ENCODE results near the gene GGTLC2.

The GGTLC2 gene

DNA sequence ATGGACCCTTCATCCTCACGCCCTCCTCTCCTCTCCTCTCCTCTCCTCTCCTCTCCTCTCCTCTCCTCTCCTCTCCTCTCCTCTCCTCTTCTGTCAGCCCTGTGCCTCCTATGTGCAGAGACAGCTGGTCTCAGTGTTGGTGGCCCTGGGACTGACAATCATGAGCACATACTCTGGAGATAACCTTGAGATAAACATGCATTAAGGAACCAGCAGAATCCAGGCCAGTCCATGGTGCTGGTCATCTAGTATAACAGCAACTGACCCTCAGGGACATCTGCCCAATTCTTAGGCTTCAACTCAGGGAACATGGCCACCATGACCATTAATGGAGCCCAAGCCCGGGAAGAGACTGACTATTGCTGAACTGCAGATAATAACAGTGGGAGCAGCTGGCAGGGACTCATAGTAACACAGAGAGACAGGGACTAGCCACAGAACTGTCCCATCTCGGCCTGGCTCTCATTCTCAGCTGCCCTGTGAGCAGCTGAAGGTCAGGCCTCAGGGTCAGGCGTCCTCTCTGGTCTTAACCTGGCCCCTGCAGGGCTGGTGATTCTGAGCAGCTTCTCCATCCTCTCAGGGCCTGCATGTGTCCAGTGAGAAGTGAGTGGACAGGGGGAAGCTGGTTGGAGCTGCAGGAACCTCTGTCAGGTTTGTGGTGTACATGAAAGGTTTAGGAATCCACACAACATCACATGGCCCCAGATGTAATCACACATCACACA is 45.4 kb downstream of the GGTLC2 start:
- Histone ChIP-seq H3K9me3 (ENCODE audit: insufficient read depth, low read depth, low read length) (no peaks in the 10 kb centered on the region), H3K27me3 (ENCODE audit: insufficient read depth, low read length, poor library complexity, severe bottlenecking) (no peaks in the 10 kb centered on the region), H3K4me1 (ENCODE audit: insufficient read depth, low read length, poor library complexity, severe bottlenecking) (peaks cover 7% of the 10 kb centered on the region), H3K4me3 (ENCODE audit: low read length, poor library complexity, severe bottlenecking) (no peak overlapping the region), H3K9me2 (replicated peaks; ENCODE audit: low read depth, low read length) (no peaks in the 10 kb centered on the region), H3K79me2 (ENCODE audit: insufficient read depth, low read length) (no peaks in the 10 kb centered on the region), H3F3A (ENCODE audit: low read depth) (no peaks in the 10 kb centered on the region), H3K36me3 (ENCODE audit: insufficient read depth, low read length) (no peaks in the 10 kb centered on the region), H2AFZ (ENCODE audit: low read length) (no peak overlapping the region), H3K4me2 (ENCODE audit: low read depth, low read length, poor library complexity, severe bottlenecking) (no peak overlapping the region), H4K20me1 (ENCODE audit: insufficient read depth, low read length, poor library complexity, severe bottlenecking) (no peaks in the 10 kb centered on the region), H3K9ac (ENCODE audit: low read depth, low read length, poor library complexity, severe bottlenecking) (no peak overlapping the region)
- TF ChIP-seq EZH2phosphoT487 (IDR thresholded peaks at IDR 0.05; ENCODE audit: borderline replicate concordance), result no peak
- TF ChIP-seq, protein P1, sequence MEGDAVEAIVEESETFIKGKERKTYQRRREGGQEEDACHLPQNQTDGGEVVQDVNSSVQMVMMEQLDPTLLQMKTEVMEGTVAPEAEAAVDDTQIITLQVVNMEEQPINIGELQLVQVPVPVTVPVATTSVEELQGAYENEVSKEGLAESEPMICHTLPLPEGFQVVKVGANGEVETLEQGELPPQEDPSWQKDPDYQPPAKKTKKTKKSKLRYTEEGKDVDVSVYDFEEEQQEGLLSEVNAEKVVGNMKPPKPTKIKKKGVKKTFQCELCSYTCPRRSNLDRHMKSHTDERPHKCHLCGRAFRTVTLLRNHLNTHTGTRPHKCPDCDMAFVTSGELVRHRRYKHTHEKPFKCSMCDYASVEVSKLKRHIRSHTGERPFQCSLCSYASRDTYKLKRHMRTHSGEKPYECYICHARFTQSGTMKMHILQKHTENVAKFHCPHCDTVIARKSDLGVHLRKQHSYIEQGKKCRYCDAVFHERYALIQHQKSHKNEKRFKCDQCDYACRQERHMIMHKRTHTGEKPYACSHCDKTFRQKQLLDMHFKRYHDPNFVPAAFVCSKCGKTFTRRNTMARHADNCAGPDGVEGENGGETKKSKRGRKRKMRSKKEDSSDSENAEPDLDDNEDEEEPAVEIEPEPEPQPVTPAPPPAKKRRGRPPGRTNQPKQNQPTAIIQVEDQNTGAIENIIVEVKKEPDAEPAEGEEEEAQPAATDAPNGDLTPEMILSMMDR (conservative IDR thresholded peaks at IDR 0.05; ENCODE audit: low read length), result no peak

DNA sequence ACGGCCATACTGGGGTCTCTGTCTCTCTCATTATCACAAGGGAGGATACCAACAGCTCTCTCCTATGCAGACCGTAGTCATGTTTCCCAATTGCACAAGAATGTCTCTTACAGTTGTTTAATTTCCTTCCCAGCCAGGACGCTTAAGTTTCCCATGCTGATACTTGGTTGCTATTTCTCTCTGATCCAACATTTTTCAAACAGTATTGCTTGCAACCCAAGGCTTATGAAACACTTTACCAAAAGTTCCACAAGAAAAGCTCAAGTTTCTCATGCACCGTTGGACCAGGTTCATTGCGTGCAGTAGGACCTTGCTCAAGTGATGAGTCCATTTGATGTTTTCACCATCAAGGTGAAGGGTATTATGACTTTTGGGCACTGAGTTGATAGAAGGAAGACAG is 46.6 kb downstream of the GGTLC2 start:
- no peaks in the 10 kb centered on the region for H4K20me1 ChIP-seq (ENCODE audit: insufficient read depth, low read length, poor library complexity, severe bottlenecking)
- TF ChIP-seq, protein P1 (conservative IDR thresholded peaks at IDR 0.05; ENCODE audit: low read length), result no peak
- no peak for TF ChIP-seq EZH2phosphoT487 (IDR thresholded peaks at IDR 0.05; ENCODE audit: borderline replicate concordance)
- H3K9me2 ChIP-seq (replicated peaks; ENCODE audit: low read depth, low read length), result no peaks in the 10 kb centered on the region
- H3K9ac ChIP-seq (ENCODE audit: low read depth, low read length, poor library complexity, severe bottlenecking), result no peak overlapping the region
- H3F3A ChIP-seq (ENCODE audit: low read depth), result no peaks in the 10 kb centered on the region
- no peak overlapping the region for H2AFZ ChIP-seq (ENCODE audit: low read length)
- H3K4me2 ChIP-seq (ENCODE audit: low read depth, low read length, poor library complexity, severe bottlenecking), result no peak overlapping the region
- no peak overlapping the region for H3K4me3 ChIP-seq (ENCODE audit: low read length, poor library complexity, severe bottlenecking)
- no peaks in the 10 kb centered on the region for H3K9me3 ChIP-seq (ENCODE audit: insufficient read depth, low read depth, low read length)
- H3K79me2 ChIP-seq (ENCODE audit: insufficient read depth, low read length), result no peaks in the 10 kb centered on the region
- peaks cover 7% of the 10 kb centered on the region for H3K4me1 ChIP-seq (ENCODE audit: insufficient read depth, low read length, poor library complexity, severe bottlenecking)
- no peaks in the 10 kb centered on the region for H3K36me3 ChIP-seq (ENCODE audit: insufficient read depth, low read length)
- H3K27me3 ChIP-seq (ENCODE audit: insufficient read depth, low read length, poor library complexity, severe bottlenecking), result no peaks in the 10 kb centered on the region

DNA sequence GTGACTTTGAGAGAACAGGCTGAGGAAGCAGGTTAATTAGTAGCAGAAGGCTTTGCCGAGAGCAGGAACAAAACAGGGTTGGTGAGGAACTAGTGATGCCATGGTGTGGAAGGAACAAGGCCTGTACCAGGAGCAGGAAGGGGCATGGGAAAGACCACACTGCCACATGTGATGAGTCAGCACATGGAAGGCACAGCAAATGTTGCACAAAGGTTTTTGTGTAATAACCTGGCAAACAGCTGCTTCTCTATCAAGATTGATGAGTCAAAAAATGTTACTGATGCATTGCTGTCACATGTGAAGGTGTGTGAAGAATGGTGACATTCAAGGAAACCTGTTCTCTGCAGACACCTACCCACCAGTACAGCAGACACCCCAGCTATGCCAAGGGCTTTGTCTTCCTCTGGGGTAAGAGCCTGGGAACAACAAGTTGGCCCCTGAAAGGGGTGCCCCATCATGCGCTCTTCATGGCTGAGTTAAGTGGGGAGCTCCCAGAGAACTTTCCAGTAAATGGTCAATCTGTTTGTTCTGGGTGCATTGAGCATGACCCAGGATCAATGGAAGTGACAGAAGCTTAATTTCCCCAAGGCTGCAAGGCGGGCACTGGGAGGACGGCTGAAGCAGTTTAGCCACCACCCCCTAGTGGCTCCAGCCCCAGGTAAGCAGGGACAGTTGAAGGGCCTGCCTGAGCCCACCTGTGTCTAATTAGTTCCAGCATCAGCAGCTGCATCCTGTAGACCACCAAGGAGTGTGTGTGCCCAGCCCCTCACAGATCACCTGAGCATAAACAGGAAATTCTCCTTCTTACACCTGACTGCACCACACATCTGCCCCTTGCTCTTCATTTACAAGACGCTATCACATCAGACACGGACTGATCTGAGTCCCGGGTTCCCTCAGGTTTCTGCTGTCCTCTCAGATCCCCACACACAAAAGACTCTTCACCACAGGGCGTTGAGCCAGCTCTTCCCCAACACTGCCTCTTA is 47.6 kb downstream of the GGTLC2 start:
- TF ChIP-seq, protein P1 (conservative IDR thresholded peaks at IDR 0.05; ENCODE audit: low read length), result no peak
- no peak for TF ChIP-seq EZH2phosphoT487 (IDR thresholded peaks at IDR 0.05; ENCODE audit: borderline replicate concordance)
- Histone ChIP-seq H3K9me3 (ENCODE audit: insufficient read depth, low read depth, low read length) (no peaks in the 10 kb centered on the region), H3K9ac (ENCODE audit: low read depth, low read length, poor library complexity, severe bottlenecking) (no peak overlapping the region), H3K79me2 (ENCODE audit: insufficient read depth, low read length) (no peaks in the 10 kb centered on the region), H3K36me3 (ENCODE audit: insufficient read depth, low read length) (no peaks in the 10 kb centered on the region), H3K4me3 (ENCODE audit: low read length, poor library complexity, severe bottlenecking) (no peak overlapping the region), H3K27me3 (ENCODE audit: insufficient read depth, low read length, poor library complexity, severe bottlenecking) (no peaks in the 10 kb centered on the region), H3K4me2 (ENCODE audit: low read depth, low read length, poor library complexity, severe bottlenecking) (no peak overlapping the region), H4K20me1 (ENCODE audit: insufficient read depth, low read length, poor library complexity, severe bottlenecking) (no peaks in the 10 kb centered on the region), H3F3A (ENCODE audit: low read depth) (no peaks in the 10 kb centered on the region), H3K9me2 (replicated peaks; ENCODE audit: low read depth, low read length) (no peaks in the 10 kb centered on the region), H3K4me1 (ENCODE audit: insufficient read depth, low read length, poor library complexity, severe bottlenecking) (no peaks in the 10 kb centered on the region), H2AFZ (ENCODE audit: low read length) (no peak overlapping the region)

Measured in Loucy (cell line).